Measurements from ENCODE around the gene TYK2.
A peak's percentile ranks its signal among the peaks of the same experiment; 100 is the strongest.

TYK2 gene

DNA sequence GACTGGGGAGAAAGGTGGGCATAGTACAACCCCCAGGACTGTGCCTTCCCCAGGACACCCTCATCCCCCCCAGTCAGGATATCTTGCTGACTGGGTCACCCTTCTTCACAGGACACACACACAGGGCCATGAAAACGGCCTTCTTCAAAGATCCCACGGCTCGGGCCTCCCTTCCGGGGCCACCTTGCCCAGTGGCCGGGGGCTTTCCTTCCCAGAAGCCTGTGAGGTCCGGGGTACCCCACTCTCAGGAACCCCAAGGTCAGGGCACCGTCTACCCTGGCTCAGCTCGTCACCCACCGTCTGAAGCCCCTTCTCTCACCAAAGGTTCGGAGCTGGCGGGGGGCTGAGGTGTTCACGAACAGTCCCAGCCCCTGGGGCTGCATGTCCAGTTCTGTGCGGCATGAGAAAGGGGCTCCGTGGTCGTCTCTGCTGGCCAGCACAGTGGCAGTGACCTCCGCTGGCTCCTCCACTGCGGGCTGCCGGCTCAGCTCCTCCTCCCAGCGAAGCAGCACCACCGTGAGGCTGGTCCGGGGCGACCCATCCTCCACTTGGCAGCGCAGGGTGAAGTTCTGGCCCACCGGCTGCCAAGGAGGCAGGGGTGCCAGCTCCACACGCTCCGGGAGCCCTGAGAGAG, 44.9 kb downstream of the TYK2 start:
- no peak overlapping the region for H3K4me2 ChIP-seq (ENCODE audit: low read depth, low read length, poor library complexity, severe bottlenecking)
- 0 out of 2 replicates have a peak, but pooled peaks cover 7% of the 10 kb centered on the region for H3F3A ChIP-seq (ENCODE audit: low read depth)
- H3K27me3 ChIP-seq (ENCODE audit: insufficient read depth, low read length, poor library complexity, severe bottlenecking) = no peaks in the 10 kb centered on the region
- TF ChIP-seq EZH2phosphoT487 (IDR thresholded peaks at IDR 0.05; ENCODE audit: borderline replicate concordance) = no peak
- TF ChIP-seq, protein P1, sequence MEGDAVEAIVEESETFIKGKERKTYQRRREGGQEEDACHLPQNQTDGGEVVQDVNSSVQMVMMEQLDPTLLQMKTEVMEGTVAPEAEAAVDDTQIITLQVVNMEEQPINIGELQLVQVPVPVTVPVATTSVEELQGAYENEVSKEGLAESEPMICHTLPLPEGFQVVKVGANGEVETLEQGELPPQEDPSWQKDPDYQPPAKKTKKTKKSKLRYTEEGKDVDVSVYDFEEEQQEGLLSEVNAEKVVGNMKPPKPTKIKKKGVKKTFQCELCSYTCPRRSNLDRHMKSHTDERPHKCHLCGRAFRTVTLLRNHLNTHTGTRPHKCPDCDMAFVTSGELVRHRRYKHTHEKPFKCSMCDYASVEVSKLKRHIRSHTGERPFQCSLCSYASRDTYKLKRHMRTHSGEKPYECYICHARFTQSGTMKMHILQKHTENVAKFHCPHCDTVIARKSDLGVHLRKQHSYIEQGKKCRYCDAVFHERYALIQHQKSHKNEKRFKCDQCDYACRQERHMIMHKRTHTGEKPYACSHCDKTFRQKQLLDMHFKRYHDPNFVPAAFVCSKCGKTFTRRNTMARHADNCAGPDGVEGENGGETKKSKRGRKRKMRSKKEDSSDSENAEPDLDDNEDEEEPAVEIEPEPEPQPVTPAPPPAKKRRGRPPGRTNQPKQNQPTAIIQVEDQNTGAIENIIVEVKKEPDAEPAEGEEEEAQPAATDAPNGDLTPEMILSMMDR (conservative IDR thresholded peaks at IDR 0.05; ENCODE audit: low read length) = no peak
- no peaks in the 10 kb centered on the region for H3K9me2 ChIP-seq (replicated peaks; ENCODE audit: low read depth, low read length)
- H3K36me3 ChIP-seq (ENCODE audit: insufficient read depth, low read length) = peaks cover 3% of the 10 kb centered on the region
- H3K4me3 ChIP-seq (ENCODE audit: low read length, poor library complexity, severe bottlenecking) = no peak overlapping the region
- H3K79me2 ChIP-seq (ENCODE audit: insufficient read depth, low read length) = peaks cover 64% of the 10 kb centered on the region
- no peak overlapping the region for H3K9ac ChIP-seq (ENCODE audit: low read depth, low read length, poor library complexity, severe bottlenecking)
- H4K20me1 ChIP-seq (ENCODE audit: insufficient read depth, low read length, poor library complexity, severe bottlenecking) = peaks cover 27% of the 10 kb centered on the region
- no peaks in the 10 kb centered on the region for H3K9me3 ChIP-seq (ENCODE audit: insufficient read depth, low read depth, low read length)
- H2AFZ ChIP-seq (ENCODE audit: low read length) = no peak overlapping the region
- H3K4me1 ChIP-seq (ENCODE audit: insufficient read depth, low read length, poor library complexity, severe bottlenecking) = peaks cover 35% of the 10 kb centered on the region

GRCh38 chr19:10334588-10335351, 45.6 kb downstream of the TYK2 start:
- TF ChIP-seq, protein P1 (conservative IDR thresholded peaks at IDR 0.05; ENCODE audit: low read length) = no peak
- TF ChIP-seq EZH2phosphoT487 (IDR thresholded peaks at IDR 0.05; ENCODE audit: borderline replicate concordance) = no peak
- Histone ChIP-seq H2AFZ (ENCODE audit: low read length) (no peak overlapping the region), H3K9me2 (replicated peaks; ENCODE audit: low read depth, low read length) (no peaks in the 10 kb centered on the region), H3K9ac (ENCODE audit: low read depth, low read length, poor library complexity, severe bottlenecking) (no peak overlapping the region), H3K4me2 (ENCODE audit: low read depth, low read length, poor library complexity, severe bottlenecking) (peak overlapping the region; percentile 89), H3K4me3 (ENCODE audit: low read length, poor library complexity, severe bottlenecking) (peak overlapping the region; percentile 87), H3K79me2 (ENCODE audit: insufficient read depth, low read length) (peaks cover 71% of the 10 kb centered on the region), H3K4me1 (ENCODE audit: insufficient read depth, low read length, poor library complexity, severe bottlenecking) (peaks cover 35% of the 10 kb centered on the region), H3K36me3 (ENCODE audit: insufficient read depth, low read length) (peaks cover 10% of the 10 kb centered on the region), H3F3A (ENCODE audit: low read depth) (0 out of 2 replicates have a peak, but pooled peaks cover 7% of the 10 kb centered on the region), H3K27me3 (ENCODE audit: insufficient read depth, low read length, poor library complexity, severe bottlenecking) (no peaks in the 10 kb centered on the region), H4K20me1 (ENCODE audit: insufficient read depth, low read length, poor library complexity, severe bottlenecking) (peaks cover 34% of the 10 kb centered on the region), H3K9me3 (ENCODE audit: insufficient read depth, low read depth, low read length) (no peaks in the 10 kb centered on the region)

GRCh38 chr19:10333758-10334587, 46.4 kb downstream of the TYK2 start:
- no peaks in the 10 kb centered on the region for H3K27me3 ChIP-seq (ENCODE audit: insufficient read depth, low read length, poor library complexity, severe bottlenecking)
- H3K4me2 ChIP-seq (ENCODE audit: low read depth, low read length, poor library complexity, severe bottlenecking) = peak overlapping the region; percentile 89
- H3K9me3 ChIP-seq (ENCODE audit: insufficient read depth, low read depth, low read length) = no peaks in the 10 kb centered on the region
- H3K36me3 ChIP-seq (ENCODE audit: insufficient read depth, low read length) = peaks cover 18% of the 10 kb centered on the region
- 0 out of 2 replicates have a peak, but pooled peaks cover 7% of the 10 kb centered on the region for H3F3A ChIP-seq (ENCODE audit: low read depth)
- peak overlapping the region; percentile 81 for H3K9ac ChIP-seq (ENCODE audit: low read depth, low read length, poor library complexity, severe bottlenecking)
- TF ChIP-seq, protein P1 (conservative IDR thresholded peaks at IDR 0.05; ENCODE audit: low read length) = no peak
- TF ChIP-seq EZH2phosphoT487 (IDR thresholded peaks at IDR 0.05; ENCODE audit: borderline replicate concordance) = no peak
- peaks cover 42% of the 10 kb centered on the region for H4K20me1 ChIP-seq (ENCODE audit: insufficient read depth, low read length, poor library complexity, severe bottlenecking)
- H3K4me1 ChIP-seq (ENCODE audit: insufficient read depth, low read length, poor library complexity, severe bottlenecking) = peaks cover 30% of the 10 kb centered on the region
- no peaks in the 10 kb centered on the region for H3K9me2 ChIP-seq (replicated peaks; ENCODE audit: low read depth, low read length)
- no peak overlapping the region for H2AFZ ChIP-seq (ENCODE audit: low read length)
- H3K79me2 ChIP-seq (ENCODE audit: insufficient read depth, low read length) = peaks cover 74% of the 10 kb centered on the region
- H3K4me3 ChIP-seq (ENCODE audit: low read length, poor library complexity, severe bottlenecking) = peak overlapping the region; percentile 87

Measured in Loucy (cell line).